ENCODE data around the gene CHST4.
"Not testable (repeated sequence)": the region's sequence is repeated elsewhere in the genome, so short reads cannot be mapped to it uniquely, and the experiment has no call there.

Gene CHST4

GRCh38 chr16:71524566-71525553, 1.4 kb upstream of the CHST4 start:
- DNase-seq (ENCODE audit: low read depth in 2 of 2): no peak

- no peak for DNase-seq (ENCODE audit: low read depth in 2 of 2)
Measured at GRCh38 chr16:71528257-71528656, 2.0 kb downstream of the CHST4 start.

DNA sequence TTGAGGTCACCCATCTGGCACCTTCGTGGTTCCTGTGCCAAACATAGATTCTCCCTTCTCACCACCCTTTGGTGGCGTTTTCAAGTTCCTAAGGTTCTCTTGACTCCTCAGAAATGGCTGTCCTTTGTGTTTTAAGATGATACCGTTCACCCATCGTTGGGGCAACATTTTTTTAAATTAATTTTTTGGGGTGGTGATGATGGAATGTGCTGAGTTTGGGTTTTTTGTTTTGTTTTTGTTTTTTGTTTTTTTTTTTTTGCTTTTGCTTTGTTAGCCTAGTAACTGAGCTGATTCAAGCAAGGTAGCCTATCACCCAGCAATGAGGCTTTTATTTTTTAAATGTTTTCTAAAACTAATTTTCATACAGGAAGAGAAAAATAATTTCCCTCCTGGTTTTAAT, 2.6 kb downstream of the CHST4 start:
- no peak for DNase-seq (ENCODE audit: low read depth in 2 of 2)

DNA sequence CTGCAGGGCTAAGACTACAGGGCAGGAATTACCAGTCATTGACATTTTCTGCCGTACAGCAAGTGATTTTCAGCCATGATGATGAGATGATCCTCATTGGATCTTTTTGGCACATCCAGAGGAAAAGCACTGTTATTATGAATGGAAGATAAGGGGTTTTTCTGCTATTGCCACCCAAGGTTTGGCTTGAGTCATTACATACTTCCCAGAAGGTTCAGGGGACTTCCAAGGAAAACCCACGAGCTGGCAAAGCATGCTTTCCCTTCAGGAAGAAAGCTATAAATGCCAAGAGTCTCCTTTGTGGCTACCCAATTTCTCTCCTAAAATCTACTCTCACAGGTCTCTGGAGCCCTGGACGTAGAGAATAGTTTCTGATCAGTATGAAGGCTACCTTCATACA, 6.1 kb downstream of the CHST4 start:
- DNase-seq (ENCODE audit: low read depth in 2 of 2): no peak

- no peak for DNase-seq (ENCODE audit: low read depth in 2 of 2)
Measured at GRCh38 chr16:71536752-71537499, 10.7 kb downstream of the CHST4 start.

- no peak for DNase-seq (ENCODE audit: low read depth in 2 of 2)
Measured at GRCh38 chr16:71537643-71538042, 11.4 kb downstream of the CHST4 start.

DNA sequence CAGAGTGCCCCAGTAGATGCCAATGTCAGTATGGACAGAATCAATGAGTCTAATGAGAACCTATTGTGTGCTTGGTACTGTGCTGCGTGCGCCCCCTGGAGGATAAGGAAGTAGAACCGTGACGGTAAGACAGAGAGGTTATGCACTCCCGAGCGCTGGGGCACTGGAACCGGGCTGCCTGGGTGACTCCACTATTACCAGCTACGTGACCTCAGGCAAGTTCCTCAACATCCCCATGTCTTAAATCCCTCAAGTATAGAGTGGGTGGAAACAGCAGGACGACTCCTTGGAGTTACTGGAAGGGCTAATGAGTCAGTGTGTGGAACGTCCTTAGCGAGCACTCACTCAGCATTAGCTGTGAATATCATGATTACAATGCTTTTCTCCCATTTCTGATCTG, 16.2 kb downstream of the CHST4 start:
- peak in 1 of 2 donors; percentile 18 for DNase-seq (ENCODE audit: low read depth in 2 of 2)

DNA sequence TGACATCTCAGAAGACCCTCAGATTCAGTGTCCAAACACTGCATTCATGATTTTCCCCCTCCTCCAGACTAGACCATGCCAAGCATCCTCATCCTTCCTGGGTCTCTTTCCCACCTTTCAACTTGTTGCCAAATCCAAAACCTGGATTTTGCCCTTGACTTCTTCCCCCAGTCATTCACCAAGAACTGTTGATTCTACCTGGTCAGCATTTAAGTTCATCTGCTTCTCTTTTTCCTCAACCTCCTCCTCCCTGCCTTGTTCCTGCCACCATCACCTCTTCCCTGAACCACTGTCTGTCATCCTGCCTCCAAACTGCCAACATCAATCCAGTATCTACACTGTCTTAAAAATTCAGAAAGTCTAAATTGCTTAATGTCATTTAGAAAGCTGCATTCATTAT, 20.9 kb downstream of the CHST4 start:
- no peak for DNase-seq (ENCODE audit: low read depth in 2 of 2)

- DNase-seq (ENCODE audit: low read depth in 2 of 2): no peak
Measured at GRCh38 chr16:71552698-71553503, 26.7 kb downstream of the CHST4 start.

DNA sequence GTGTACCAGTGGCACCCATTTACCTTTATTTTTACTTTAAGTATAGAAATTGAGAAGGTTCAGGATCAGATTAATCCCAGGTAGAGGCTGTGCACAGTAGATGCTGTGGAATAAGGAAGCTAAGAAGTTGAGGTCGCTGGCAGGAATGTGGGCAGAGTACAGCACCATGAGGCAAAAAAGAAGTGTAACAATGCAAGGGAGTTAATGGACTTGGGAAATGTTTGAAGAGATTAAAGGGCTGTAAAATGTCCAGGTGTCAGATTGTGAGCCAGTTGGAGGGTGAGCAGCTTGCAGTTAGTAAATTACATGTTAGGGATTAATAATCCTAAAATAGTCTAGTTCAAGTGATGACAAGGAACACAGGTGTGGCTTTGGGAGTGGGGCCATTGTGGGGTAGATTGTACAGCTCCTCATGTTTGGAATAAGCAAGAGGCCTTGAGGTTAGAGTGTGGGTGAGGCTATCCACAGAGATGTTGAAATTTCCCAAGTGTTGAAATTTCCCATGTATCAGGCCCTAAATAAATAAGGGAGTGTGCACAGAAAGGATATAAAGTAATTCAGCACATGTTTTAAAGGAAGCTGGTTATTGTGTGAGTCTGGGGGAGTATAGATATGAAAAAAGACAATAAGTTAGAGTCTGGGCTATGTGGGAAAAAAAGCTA, 29.1 kb downstream of the CHST4 start:
- DNase-seq (ENCODE audit: low read depth in 2 of 2): no peak

DNA sequence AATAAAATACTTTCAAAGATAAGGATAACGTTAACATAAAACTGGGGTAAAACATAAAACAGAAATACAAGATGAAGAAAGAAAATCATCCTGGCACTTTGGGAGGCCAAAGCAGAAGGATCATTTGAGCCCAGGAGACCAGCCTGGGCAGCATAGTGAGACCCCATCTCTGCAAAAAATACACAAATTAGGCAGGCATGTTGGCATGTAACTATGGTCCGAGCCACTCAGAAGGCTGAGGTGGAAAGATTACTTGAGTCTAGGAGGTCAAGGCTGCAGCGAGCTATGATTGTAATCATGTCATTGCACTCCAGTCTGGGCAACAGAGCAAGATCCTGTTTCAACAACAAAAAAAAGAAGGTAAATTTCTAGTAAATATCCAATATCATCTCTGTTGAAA, 31.1 kb downstream of the CHST4 start:
- no peak for DNase-seq (ENCODE audit: low read depth in 2 of 2)

- no peak for DNase-seq (ENCODE audit: low read depth in 2 of 2)
Measured at GRCh38 chr16:71557954-71558582, 31.8 kb downstream of the CHST4 start.

DNA sequence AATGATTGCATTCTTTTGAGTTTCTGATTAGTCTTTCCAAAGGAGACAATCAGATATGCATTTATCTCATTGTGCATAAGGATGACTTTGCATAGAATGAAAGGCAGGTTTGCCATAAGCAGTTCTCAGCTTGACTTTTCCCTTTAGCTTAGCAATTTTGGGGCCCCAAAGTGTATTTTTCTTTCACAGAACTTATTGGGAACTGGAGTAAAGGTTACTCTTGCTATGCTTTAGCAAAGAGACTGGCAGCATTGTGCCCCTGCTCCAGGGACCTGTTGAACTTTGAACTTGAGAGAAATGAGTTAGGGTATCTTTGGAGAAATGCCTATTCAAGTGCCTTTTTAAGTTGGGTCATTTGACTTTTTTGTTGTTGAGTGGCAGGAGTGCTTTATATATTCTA, 33.6 kb downstream of the CHST4 start:
- no peak for DNase-seq (ENCODE audit: low read depth in 2 of 2)

- not testable (repeated sequence) for DNase-seq (ENCODE audit: low read depth in 2 of 2)
Measured at GRCh38 chr16:71561886-71562285, 35.7 kb downstream of the CHST4 start.

DNA sequence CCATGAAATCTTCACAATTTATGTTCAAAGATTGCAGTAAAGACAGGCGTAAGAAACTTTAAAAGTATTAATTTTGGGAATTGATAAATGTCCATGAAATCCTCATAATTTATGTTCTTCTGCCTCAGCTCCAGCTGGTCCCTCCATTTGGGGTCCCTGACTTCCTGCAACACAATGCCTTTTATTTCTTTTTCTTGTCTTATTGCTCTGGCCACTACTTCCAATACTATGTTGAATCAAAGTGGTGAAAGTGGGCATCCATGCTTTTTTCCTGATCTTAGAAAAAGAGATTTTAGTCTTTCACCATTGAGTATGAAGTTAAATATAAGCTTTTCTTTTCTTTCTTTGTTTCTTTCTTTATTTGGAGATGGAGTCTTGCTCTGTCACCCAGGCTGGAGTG, 36.3 kb downstream of the CHST4 start:
- no peak for DNase-seq (ENCODE audit: low read depth in 2 of 2)

GRCh38 chr16:71564335-71564967, 38.2 kb downstream of the CHST4 start:
- DNase-seq (ENCODE audit: low read depth in 2 of 2): no peak

DNA sequence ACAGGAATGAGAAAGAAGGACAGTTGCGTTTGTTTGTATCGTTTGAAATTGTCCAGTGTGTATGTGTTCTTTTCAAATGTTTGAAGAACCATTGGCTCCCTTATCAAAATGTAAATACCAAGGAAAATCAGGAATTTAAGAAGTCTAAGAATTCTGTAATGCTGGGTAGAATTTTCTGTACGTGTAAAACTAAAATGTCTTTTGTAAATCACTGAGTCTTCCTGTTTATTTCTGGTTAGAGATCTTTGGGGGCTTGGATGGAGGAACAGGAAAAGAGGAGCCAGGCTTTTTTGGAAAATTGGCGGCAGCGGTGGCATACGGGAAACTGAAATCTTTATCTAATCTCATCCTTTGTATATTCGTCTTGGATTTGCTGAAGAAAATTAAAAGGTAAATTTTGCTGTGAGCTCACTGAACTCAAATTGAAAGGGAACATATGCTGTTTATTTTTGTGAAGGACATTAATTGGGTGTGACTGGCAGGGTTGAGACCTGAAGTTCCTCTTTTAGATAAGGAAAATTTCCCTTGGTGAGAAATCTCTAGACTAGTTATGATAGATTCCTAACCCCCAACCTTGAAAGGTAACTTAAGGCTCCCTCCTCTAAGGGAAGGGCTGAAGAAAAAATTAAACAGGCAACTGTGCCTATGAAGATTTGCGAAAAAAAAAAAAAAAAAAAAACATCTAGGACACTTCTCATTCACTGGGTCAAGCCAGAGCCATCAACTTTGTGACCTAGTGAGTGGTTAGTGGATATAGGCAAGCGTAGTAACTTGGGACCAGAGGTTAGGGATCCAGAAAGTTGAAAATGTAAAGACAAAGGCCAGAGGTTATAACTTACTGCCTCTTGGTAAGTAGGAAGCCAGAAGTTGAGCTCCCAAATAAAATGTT, 39.8 kb downstream of the CHST4 start:
- no peak for DNase-seq (ENCODE audit: low read depth in 2 of 2)

- DNase-seq (ENCODE audit: low read depth in 2 of 2): no peak
Measured at GRCh38 chr16:71567931-71568330, 41.7 kb downstream of the CHST4 start.

DNA sequence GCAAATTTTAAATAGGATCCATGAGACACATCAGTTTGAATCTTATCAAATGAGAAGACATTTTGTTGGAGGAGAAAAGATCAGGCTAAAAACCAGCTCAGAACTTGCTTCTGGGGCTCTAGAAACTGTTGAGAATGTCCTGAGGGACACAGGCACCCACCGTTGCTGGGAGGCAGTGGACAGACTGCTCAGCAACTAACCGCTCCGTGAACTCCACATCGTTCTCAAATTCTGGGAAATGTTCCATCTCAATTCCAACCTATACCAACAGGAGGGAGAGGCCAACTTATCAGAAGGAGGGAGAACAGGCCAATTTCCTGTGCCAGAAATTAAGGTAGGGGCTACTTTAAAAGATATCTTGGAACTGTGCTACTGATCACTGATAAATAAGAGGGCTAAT, 42.3 kb downstream of the CHST4 start:
- DNase-seq (ENCODE audit: low read depth in 2 of 2): no peak

DNA sequence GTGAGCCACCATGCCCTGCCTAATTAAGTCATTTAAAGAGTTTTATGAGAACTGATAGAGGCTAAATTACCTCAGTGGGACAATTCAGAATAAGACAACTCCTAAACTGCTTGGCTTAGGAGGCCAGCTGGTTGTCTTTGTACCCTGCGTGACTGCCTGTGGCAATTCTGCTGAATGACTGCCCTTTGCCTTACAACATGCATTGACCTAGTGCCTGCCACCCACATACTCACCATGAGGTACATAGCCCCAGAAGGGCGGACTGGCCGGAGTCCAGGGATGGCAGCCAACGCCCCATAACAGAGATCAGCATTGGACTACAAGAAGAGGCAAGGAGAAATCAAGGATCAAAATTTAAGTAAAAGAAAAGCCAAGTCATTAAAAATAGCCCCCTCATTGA, 43.4 kb downstream of the CHST4 start:
- DNase-seq (ENCODE audit: low read depth in 2 of 2): no peak

Data from stimulated activated CD8-positive, alpha-beta memory T cell treated with anti-CD3 and anti-CD28 coated beads, Interleukin-7, amount 100 ng/mL, for 1 hour (primary cell).